ENCODE data around the gene FNTB.
A peak's percentile ranks its signal among the peaks of the same experiment; 100 is the strongest.
"Not testable (repeated sequence)": the region's sequence is repeated elsewhere in the genome, so short reads cannot be mapped to it uniquely, and the experiment has no call there.

FNTB gene

DNA sequence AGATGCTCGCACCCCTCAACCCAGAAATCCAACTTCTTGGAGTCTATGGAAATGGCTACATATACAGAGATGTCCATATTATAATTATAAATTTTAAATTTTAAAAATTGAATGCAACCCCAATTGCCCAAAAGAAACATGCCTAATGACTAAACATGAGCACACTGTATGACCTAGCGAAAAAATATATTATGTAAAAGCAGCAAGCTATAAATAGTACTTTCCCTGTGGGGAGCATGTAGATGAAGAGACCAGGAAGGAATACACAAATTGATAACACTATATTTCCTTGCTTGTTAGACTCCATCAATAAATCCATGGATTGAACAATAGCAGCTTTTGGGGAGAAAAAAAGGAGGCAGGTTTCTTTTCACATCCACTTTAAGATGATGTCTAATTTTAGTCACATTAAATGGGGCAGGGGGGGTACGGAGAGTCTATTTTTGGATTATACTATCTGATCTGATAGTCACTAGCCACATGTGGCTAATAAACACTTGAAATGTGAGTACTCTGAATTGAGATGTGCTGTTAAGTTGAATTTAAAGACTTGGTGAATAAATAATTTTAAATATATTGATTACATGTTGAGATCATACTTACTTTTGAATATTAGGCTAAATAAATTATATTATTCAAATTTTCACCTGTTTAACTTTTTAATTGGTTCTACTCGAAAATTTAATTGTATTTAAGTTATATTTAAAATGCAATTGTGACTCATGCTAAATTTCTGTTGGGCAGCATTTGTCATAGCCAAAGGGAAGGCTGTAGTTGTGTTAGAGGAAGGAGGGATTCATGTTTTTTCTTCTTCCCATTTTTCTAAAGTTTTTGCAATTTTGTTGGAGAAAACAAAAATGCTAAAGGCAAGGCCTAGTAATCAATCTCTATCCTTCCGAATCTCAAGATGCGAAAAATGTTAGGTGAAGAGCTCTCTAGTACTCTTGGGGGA lies 98.1 kb downstream of the FNTB start:
- no peak for DNase-seq (ENCODE audit: low spot score)

DNA sequence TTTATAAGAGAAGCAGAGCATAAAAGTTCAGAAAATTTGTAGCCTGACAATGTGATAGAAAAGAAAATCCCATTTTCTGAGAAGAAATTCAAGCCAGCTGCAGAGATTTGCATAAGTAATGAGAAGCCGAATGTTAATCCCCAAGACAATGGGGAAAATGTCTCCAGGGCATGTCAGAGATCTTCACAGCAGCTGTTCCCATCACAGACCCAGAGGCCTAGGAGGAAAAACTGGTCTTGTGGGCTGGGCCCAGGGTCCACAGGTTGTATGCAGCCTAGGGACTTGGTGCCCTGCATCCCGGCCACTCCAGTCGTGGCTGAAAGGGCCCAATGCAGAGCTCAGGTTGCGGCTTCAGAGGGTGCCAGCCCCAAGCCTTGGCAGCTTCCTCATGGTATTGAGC lies 100.0 kb downstream of the FNTB start:
- DNase-seq (ENCODE audit: low spot score), result not testable (repeated sequence)

DNA sequence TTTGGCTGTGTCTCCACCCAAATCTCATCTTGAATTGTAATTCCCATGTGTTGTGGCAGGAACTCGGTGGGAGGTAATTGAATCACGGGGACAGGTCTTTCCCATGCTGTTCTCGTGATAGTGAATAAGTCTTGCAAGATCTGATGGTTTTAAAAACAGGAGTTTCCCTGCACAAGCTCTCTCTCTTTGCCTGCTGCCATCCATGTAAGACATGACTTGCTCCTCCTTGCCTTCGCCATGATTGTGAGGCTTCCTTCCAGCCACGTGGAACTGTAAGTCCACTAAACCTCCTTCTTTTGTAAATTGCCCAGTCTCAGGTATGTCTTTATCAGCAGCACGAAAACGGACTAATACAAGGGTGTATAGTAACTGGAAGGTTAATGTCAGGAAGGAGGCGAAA lies 101.1 kb downstream of the FNTB start:
- not testable (repeated sequence) for DNase-seq (ENCODE audit: low spot score)

DNA sequence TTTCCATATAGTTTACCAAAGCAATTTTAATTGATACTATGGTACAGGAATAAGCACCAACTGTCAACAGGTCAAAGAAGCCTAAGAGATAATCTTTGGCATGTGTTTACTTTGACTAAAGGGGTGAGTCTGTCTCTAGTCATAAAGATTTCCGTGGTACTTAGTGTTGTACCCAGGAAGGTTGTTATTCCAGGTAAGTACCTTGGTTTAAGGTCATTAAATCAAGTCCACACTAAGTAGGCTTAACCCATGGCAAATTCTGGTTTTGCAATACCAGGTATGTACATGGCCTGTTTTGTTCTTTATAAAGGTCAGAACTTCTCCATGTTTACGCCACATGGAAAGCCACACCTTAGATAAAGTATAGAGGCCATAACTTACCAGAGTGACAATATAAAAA lies 105.7 kb downstream of the FNTB start:
- DNase-seq (ENCODE audit: low spot score), result no peak

DNA sequence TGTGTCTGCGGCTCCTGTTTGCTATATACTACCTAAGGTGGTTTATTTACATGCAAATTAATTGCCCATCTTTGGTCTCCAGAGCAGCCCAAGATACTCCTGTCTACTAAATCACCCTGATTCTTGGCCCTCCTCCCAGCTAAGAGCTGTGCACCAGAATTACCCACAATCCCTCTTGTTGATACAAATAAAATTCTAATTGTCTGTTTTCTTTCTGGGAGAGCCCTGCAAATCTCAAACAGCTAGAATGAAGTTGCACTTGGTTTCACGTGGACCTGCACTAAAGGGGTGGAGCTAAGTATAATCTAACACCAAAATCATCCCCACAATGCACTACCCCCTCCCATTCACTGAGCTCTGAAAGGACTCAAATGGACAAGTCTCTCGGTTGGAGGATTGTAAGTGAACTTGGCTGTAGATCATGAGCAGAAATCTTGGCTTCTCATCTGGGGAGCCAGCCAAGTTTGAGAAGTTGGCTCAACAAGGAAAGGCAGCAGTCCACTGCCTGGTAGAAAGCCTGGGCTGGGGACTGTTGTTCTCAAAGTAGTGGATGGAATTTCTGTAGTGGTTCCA lies 109.0 kb downstream of the FNTB start:
- no peak for DNase-seq (ENCODE audit: low spot score)

DNA sequence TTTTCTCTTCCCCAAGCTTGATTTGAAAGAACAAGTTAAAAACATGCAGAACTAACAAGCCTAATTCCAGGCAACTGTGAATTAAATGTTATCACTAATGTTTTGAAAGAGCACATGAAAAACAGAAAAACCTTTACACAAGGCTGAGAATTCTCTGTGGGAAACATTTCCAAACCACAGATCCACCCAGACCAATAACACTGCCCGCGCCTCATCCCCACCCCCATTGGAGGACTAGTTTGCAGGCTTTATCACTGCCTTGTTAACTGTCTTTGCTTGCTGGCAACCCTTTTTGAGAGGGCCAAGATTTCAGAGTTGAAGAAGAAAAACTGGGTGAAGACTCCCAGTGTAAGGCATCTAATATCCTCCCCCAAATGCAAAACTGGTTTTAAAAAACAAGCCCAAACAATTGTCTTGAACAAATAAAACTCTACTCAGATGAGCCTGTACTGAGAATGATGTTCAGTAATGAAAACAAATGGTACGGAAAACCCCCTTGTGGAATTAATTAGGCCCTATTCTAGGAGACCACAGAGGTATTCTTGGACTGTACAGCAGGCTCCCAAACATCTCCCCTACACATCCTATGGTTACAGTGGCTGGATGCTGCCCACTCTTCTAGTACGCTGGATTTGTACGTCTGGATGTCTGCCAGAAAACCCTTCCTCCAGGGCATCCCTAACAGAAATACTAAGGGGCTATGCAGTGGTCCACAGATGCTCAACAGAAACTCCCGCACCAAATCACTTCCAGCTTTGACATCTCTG lies 109.8 kb downstream of the FNTB start:
- DNase-seq (ENCODE audit: low spot score), result no peak

DNA sequence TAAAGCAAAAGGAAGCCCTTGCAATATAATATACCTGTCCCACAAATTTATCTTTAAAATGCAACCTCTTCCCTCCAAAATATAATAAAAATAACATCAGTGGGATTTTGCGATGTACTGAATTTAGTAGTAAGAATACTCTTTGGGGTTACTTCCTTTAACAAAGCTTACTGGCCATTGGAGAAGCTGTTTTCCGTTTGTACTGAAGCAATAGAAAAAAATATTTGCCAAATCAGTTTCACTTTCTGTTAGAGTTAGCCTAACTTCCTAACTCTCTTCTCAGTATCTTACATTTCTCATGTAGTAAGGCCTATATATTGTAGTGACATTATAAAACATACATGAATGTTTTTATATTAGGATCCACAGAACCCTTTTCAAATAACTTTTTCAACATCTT lies 111.9 kb downstream of the FNTB start:
- DNase-seq (ENCODE audit: low spot score), result no peak

DNA sequence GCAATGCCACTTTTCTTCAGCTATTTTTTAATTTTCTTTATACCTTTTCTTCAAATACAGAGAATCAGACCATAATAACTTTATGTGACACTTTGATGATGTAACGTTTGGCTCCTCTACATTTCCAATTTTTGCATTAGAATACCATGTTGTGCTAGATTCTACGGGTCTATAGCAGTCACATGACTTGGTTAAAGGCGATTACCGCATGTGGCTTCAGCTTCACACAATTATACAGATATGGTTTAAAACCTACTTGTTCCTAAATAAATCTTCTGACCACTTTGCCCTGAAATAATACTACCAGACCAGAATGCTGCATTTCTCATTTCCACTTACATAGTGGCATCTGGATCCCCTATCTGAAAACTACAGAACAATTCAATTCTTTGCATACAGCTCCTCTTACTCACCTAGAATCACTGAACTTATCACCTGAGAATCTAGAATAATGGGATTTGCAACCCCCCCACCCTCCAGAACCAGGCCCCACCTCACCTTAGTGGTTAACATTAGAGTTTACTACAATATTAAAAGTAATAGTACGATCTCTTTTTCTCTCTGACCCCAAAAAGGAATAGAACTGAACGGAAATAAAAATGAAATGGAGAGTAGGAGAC lies 114.3 kb downstream of the FNTB start:
- no peak for DNase-seq (ENCODE audit: low spot score)

DNA sequence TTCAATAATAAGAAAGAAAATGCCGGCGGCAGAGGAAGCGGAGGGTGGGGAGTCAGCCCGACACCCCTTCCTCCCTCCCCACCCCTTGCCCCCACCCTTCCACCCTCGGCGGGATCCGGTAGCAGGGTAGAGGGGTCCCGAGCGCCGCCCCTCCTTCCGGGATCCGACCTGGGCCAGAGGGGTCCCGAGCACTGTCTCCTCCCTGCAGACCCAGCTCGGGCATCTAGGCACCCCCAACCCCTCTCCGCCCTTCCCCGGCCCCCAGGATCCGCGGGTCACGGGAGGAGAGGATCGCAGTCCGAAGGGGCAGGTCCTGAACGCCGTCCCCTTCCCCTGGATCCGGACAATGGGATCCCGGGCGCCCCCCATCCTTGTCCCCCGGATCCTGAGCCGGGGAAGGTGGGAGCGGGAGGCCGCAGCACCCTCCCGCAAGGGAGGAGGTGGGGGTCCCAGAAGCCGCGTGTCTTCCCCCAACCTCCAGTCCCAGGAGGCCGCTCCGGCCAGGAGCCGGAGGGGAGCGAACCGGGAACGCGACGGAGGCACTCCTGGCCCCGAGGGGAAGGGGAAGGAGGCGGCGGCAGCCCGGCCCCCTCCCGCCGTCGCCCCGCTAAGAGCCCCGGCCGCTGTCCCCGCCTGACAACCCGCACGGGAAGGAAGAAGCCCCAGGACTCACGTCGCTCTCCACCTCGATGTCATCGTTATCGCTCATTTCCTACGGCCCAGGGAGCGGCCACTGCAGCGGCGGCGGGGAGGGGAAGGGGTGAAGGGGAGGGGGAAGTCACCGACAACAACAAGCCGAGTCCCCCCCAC lies 115.1 kb downstream of the FNTB start:
- peak; percentile 66 for DNase-seq (ENCODE audit: low spot score)

DNA sequence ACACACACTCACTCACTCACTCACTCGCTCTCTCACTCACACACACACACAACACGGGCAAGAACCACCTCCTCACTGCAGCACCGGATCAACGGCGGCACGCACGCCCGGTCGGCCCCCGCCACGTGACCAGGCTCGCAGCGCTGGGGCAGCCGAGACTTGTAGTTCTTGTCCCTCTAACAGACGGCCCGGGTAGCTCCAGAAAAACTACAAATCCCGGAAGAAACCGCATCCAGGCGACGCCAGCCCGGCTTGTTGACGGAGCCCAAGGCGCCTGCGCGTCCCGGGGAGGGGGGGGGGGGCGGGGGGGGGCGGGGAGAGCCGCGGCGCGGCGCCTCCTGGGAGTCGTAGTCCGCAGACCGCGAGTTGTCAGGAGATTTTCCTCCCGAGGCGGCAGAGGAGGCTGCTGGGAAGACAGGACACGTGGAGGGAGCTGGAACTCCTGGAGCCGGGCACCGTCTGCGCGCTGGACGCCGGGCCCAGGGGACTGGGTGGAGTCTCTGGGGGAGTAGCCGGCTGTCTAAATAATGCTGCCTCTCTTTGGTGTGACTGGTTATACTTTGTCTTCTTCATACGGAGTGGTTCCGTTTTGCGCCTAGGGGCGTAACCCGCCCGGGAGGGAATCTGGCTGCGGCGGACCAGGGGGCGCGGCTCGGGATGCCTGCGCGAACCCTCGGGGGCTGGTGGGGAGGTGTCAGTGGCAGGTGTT lies 115.9 kb downstream of the FNTB start, which contains the start of gene MAX:
Gene MAX, minus strand, starts transcription at position 77 of the 709 bp plus-strand sequence. CDS start 178 bp downstream, outside the sequence.
- peak; percentile 98 for DNase-seq (ENCODE audit: low spot score)

DNA sequence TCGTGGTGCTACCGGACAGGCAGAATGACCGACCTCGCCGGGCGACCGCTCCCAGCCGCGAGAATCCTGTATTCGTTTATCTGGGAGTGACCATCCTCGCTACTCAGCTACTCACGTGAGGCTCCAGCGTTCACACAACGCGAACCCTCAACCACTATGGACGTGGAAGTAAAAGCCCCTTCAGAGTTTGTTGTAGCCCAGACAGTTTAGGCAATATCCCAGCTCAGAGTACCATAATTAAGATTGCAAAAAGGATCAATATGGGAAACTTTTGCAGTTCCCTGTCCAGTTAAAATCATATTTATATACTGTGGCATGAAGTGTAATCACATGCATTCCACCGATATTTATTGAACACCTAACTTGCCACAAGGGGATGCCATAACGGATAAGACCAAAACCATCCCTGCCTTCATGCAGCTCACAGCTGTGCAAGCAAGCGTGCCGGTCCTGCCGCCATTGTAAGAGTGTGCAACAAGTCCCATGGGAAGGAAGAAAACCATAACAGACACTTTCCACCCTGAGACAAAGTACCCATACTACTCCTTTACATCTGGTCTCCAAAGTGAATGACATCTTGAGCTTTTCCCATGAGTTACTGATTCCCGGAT lies 116.6 kb downstream of the FNTB start:
- no peak for DNase-seq (ENCODE audit: low spot score)

DNA sequence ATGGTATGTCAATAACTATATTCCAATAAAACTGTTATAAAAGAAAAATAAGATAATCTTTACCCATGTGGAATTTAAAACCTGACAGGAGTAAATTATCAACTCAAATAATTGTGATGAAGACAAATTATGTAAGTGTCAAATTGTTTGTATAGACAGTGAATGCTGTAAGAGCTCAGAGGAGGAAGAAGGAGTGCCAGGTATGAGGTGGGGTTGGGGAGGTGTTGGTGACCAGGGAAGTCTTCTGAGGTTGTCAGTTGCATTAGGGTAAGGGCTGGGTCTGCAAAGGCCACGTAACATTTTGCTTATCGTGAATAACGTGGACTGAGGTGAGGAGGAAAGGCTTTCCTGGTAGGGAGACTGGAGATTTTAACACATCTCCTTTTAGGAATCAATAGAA lies 118.1 kb downstream of the FNTB start:
- DNase-seq (ENCODE audit: low spot score), result no peak

DNA sequence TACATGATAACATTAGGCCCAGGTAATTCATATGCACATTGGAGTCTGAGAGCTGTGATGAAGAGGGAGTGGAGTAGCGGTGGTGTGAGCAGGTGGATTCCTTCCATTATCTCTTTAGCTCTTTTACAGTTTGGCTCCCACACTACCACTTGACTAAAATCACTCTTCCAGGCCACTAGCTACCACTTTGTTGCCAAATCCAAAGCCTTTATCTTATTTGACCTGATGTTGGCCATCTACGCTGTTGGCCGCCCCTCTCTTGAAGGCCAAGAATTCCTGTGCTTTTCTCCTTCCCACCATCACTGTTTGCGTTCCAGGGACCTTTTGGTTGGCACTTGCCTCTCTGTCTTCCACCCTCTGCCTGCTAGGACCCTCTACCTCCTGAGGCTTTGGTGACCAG lies 119.6 kb downstream of the FNTB start:
- no peak for DNase-seq (ENCODE audit: low spot score)

DNA sequence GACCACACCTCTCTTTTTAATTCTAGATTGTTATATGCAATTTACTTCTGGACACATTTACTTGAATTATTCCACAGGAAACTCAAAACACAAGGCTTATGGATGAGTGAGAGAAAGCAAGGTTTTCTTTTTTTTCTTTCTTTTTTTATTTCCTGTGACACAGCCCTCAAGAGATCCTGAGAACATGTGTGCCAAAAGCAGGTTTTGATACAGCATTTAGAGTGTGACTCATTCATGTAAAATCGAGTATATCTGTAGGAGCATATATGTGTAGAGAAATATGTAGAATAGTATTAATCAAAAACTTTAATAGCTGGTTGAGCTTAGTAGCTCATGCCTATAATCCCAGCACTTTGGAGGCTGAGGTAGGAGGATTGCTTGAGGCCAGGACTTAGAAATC lies 120.0 kb downstream of the FNTB start:
- no peak for DNase-seq (ENCODE audit: low spot score)

DNA sequence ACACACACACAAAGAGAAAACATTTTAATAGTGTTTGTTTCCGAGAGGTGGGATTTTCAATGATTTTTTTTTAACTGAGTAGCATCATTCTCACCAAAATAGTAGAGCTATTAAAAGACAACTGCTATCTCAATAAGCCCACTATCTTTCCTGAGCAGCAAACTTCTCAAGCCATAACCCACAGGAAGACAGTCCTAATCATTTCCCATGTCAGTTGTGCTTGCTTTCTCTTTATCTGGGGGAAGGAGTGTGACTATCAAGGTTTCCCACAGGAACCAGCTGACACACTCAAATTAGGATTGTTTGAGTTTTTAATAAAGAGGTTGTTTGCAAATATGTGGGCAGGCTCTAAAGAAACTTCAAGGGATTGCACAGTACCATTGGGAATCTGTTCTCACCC lies 120.5 kb downstream of the FNTB start:
- DNase-seq (ENCODE audit: low spot score), result no peak

DNA sequence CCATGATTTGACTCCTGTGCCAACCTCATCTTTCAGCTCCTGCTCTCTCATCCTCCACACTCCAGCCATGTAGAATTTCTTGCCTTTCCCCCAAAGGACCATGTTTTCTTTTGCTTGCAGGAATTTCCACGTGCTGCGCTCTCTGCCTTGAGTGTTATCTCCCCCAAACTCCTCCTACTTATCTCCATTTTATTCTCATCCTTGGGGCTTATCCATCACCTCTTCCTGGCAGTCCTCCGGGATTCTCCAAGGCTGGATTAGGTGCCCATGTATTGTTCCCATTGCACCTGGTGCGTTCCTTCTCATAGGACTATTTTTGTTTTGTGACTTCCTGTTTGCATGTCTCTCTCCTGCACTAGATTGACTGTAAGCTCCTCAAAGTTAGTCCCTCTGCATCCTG lies 122.7 kb downstream of the FNTB start:
- no peak for DNase-seq (ENCODE audit: low spot score)

DNA sequence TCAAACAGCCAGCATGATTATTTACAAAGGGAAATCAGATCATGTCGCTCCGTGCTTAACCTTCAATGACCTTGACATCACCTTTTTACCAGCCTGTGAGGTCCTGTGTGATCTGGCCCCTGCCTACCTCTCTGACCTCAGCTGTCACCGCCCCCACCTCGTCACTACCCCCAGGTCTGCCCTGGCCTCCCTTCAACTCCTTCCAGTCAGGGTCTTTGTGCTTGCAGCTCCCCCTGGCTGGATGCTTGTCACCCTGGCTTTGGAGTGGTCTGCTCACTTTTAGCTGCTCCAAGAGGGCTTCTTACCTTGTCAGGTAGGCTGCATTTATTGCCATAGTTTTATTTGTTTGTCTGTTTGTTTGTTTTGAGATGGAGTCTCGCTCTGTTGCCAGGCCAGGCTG lies 123.8 kb downstream of the FNTB start:
- no peak for DNase-seq (ENCODE audit: low spot score)
